HG03442 (cell line): ENCODE data around the gene LYRM2.

Experiments used
- ATAC-seq: cut with Tn5 transposase; IDR thresholded peaks from one replicate; pipeline ENCODE4 v1.9.1; 2021; ENCODE audit warnings: mild to moderate bottlenecking, moderate library complexity; ENCODE audit not compliant: unreplicated experiment

Gene LYRM2, protein sequence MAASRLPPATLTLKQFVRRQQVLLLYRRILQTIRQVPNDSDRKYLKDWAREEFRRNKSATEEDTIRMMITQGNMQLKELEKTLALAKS

GRCh38 chr6:89638320-89639195 lies at the start of gene LYRM2:
Gene LYRM2, minus strand, starts transcription at chr6:89638747. Its CDS starts 31 bp downstream, at chr6:89638716.
- peak; percentile 98 for ATAC-seq

- ATAC-seq: no peak
These were observed 49.8 kb upstream of the LYRM2 start for GRCh38 chr6:89688328-89688727.

GRCh38 chr6:89685311-89685710 lies 46.8 kb upstream of the LYRM2 start:
- no peak for ATAC-seq

DNA sequence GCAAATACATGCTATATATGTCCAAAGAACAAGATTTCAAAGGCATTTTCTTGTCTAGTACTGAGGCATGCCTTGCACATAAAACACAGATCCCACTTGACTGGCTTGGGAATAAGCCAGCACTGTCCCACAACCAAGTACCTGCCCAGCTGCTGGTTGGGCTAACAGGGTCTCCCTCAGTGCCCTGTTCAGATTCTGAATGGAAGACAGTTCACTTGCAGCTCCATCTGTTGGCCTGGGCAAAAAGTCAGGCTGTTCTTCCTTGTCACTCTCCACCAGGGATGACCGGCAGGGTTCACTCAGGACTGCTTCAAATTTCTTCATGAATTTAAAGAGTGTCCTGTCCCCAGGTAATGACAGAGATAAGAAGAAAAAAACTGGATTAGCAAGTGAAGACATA lies 44.4 kb upstream of the LYRM2 start:
- ATAC-seq: no peak

GRCh38 chr6:89681983-89682564 lies 43.5 kb upstream of the LYRM2 start:
- no peak for ATAC-seq

DNA sequence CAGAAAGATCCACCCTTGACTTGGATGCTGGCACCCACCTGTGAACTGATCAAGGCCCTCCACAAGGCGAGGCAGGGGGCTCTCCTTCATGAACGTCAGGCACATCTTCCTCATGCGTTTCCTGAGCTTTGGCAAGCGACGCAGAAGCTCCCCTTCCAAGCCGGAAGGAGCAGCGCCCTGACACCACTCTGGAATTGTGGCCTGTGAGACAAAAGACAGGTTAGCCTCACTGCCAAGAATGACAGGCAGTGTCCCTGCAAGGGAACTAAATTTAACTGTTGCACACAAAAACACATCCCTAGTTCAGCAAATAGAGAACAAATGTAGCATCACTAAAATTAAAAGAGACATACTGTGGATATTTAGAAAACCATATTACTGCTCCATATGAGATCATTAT lies 42.0 kb upstream of the LYRM2 start:
- no peak for ATAC-seq

GRCh38 chr6:89680150-89680549 lies 41.6 kb upstream of the LYRM2 start:
- no peak for ATAC-seq

DNA sequence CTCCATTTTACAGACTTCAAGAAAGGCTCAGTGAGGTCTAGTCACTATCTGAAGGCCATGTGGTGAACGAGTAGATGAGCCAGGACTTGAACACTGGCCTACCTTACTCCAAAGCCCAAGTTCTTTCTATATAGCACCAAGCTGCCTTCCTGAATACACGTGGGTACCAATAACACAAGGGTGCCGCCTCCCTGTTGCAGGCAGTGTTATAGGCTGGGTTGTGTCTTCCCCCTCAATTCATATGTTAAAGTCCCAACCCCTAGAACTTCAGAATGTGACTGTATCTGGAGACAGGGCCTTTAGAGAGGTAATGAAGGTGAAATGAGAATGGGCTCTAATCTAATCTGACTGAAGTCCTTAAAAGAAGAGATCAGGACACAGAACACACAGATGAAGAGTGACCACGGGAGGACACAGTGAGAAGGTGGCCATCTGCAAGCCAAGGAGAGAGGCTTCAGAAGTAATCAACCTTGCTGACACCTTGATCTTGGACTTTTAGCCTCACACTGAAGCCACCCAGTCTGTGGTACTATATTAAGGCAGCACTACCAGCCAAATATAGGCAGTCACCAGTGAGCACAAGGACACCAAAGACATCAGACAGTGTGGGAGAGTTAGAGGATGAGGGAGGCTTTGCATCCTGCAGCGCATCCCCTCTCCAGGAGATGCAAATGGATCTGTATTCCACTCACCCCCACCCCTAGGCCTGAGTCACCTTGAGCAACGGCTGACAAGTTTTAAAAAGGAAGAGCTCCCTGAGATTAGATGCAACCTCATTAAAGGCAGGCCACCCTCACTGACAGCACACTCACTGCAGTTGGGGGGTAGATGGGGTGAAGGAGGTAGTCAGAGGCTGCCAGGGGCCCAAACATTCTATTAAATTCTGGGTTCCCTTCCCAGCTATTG lies 40.9 kb upstream of the LYRM2 start:
- ATAC-seq: no peak

DNA sequence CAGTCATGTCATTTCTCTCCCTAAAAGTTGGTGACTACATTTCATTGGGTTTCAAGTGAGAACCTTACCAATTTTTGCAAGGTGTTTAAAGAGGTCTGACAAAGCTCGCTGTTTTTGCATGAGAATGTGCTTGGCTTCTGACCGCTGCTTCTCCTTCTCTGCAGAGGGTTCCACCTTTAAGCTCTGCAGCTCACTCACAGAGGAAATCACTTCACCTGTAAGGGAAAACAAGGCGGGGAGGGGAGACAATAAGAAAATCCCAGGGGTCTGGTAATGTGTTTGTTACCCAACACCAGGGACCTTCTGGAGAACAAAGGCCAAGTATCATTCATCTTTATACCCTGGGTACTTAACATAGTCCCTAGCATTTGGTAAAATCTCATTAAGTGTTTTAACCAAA lies 40.0 kb upstream of the LYRM2 start:
- ATAC-seq: no peak

- no peak for ATAC-seq
These were observed 37.6 kb upstream of the LYRM2 start for GRCh38 chr6:89675949-89676748.

GRCh38 chr6:89670935-89671565 lies 32.5 kb upstream of the LYRM2 start:
- ATAC-seq: no peak

GRCh38 chr6:89669002-89669401 lies 30.5 kb upstream of the LYRM2 start:
- ATAC-seq: no peak

DNA sequence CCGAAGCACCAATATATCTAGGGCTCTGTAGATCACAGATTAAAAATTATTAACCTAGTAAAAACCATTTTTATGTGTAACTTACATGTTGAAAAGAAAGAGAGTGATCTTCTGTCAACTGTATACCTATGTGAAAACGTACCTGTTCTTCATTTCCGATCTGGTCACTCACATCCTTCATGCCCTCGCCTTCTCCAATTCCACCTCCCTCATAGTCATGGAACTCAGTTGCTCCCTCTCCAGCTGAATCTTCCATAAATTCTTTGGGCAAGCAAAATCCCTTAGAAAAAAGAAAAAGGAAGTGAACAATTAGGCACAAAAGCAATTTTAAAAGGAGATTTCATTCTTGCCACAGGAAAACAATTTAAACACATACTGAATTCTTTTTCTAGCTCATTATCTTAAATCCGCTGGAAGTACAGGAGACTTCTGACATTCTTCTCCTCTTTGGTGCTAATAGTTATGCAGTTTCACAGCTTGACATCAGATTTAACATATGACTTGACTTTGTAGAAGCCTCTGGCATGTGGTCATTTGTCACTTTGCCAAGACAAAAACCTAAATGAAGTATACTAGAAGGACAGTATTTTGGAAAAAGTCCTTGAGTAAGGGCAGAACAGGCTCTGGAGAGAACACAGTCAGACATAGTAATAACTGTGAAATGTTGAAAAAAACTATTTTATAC lies 29.5 kb upstream of the LYRM2 start:
- ATAC-seq: no peak

DNA sequence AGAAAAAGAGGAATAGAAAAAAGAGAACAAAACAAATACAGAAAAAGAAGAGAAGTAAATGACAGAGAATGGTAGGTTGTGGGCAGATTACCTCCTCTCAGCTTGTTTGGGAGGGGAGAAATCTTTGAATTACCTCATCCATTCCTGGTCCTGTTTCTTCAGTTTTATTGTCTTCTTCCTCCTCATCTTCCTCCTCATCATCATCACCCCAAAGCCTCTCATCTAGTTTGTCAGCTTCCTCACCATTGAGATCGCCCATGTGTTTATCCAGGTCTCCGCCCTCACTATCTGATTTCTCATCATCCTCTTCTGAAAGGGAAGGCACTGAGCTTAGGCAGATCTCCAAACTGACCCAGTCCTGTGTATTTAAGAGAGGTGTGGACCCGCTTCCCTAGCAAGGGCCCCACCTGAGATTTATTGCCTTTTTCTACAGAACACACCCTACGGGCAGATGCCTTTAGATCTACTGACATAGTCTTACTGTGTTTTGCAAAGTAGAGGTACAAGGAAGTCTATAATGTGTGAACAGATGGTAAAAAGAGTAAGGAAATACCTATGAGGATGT lies 24.2 kb upstream of the LYRM2 start:
- ATAC-seq: no peak

- no peak for ATAC-seq
These were observed 23.0 kb upstream of the LYRM2 start for GRCh38 chr6:89661559-89661958.

GRCh38 chr6:89660981-89661380 lies 22.4 kb upstream of the LYRM2 start:
- ATAC-seq: no peak

- no peak for ATAC-seq
These were observed 19.1 kb upstream of the LYRM2 start for GRCh38 chr6:89657445-89658158.

DNA sequence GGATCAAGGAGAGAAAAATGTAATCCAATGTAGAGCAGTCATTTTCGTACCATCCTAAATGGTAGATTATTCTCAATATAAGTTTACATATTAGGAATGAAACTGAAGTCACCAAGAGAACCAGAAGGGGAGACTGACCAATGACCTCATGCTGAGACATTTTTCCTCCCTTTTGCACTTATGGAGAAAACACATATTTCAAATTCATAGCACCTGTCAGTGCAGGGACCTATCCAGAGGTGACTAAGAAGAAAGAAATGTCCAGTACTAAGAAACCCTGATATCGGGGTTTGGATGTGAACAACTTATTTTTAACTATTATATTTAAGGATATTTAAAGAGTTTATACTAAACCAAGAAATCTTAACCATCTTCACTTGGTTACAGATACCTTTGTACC lies 16.6 kb upstream of the LYRM2 start:
- no peak for ATAC-seq
